Aorta (tissue), 5 donors: ENCODE results near the gene DERL3. TPM values are rescaled to one million over a fixed set of nuclear protein-coding genes. Genes with fewer than 3 reads are reported as not detected.
A peak's percentile ranks its signal among the peaks of the same experiment; 100 is the strongest.

Source experiments
- ATAC-seq: fragments of 200-7000 bp; cut with Tn5 transposase; one replicate; pipeline ENCODE4 v1.9.1; 2022; ENCODE audit warnings: moderate library complexity; ENCODE audit not compliant: low FRiP score
- DNase-seq, 2 donors: peaks; one replicate each; pipeline ENCODE4 v3.0.0-alpha.2; 2020
- H3K27ac ChIP-seq, 2 donors: one replicate each; pipeline ENCODE4 v1.5.1; 2013; ENCODE audit warnings: low read length in 2 of 2, mild to moderate bottlenecking in 2 of 2, moderate library complexity in 2 of 2, control low read depth in 1 of 2, inconsistent platforms in 1 of 2, low read depth in 1 of 2
- H3K27me3 ChIP-seq, 2 donors: one replicate each; pipeline ENCODE4 v1.6.1; 2013; ENCODE audit warnings: control low read depth in 1 of 2, low read length in 1 of 2, mild to moderate bottlenecking in 1 of 2, moderate library complexity in 1 of 2; ENCODE audit not compliant: insufficient read depth in 2 of 2, control insufficient read depth in 1 of 2
- H3K36me3 ChIP-seq, 2 donors: one replicate each; pipeline ENCODE4 v1.6.1; 2013; ENCODE audit warnings: control low read depth in 1 of 2, low read length in 1 of 2, mild to moderate bottlenecking in 1 of 2; ENCODE audit not compliant: insufficient read depth in 2 of 2, control insufficient read depth in 1 of 2
- H3K4me1 ChIP-seq, 2 donors: one replicate each; pipeline ENCODE4 v1.6.1; 2013; ENCODE audit warnings: low read length in 2 of 2, control low read depth in 1 of 2, mild to moderate bottlenecking in 1 of 2, moderate library complexity in 1 of 2; ENCODE audit not compliant: insufficient read depth in 2 of 2, control insufficient read depth in 1 of 2
- H3K4me3 ChIP-seq, 2 donors: one replicate each; pipeline ENCODE4 v1.5.1; 2013; ENCODE audit warnings: low read length in 2 of 2, control low read depth in 1 of 2, mild to moderate bottlenecking in 1 of 2
- H3K9me3 ChIP-seq: one replicate; pipeline ENCODE4 v1.6.1; 2013; ENCODE audit warnings: mild to moderate bottlenecking, low read length; ENCODE audit not compliant: control insufficient read depth
- WGBS, 2 donors: extraction: QIAGEN DNeasy Blood & Tissue Kit; methylation state at CpG; one replicate each; pipeline ENCODE4 v1.1.7; 2013; 5-methylcytosine and 5-hydroxymethylcytosine counted together
- intact Hi-C, 2 donors: fragments of 100-400 bp; cut with DNase I; formaldehyde crosslinking; loops; one replicate each; pipeline versions ENCODE4 v1.14.2 to v1.15.0; 2022
- polyA plus RNA-seq, 2 donors: library from polyadenylated mRNA; stranded (reverse); fragments of 200-250 nt; gene quantifications; one replicate each; pipeline ENCODE4 v1.2.3, GENCODE V29; 2013
- total RNA-seq, 2 donors: library from RNA; stranded (reverse); fragmentation: NEBNext Ultra II Directional; extraction: Animal tissue kit (Norgen Biotek cat#: 25700); gene quantifications; one replicate each; pipeline ENCODE4 v1.2.1, GENCODE V29; 2021
- donor health status: healthy with polysubstance abuse.
- donor health status: Bipolar disorder and iron deficiency.
- donor health status: DM: no; HTN: no; CAD: no.
- donor health status: DM: no; HTN: no; CAD: no.
- donor health status: DM: yes; HTN: yes; CAD: no.

DERL3 gene
- total and polyA plus RNA-seq, 4 donors = 1.4 to 6.1 (median 2.9) TPM

GRCh38 chr22:23849009-23850006, 10.5 kb upstream of the DERL3 start:
- H3K36me3 ChIP-seq = no peaks in the 10 kb centered on the region
- no peak overlapping the region for H3K27ac ChIP-seq
- no peaks in the 10 kb centered on the region for H3K9me3 ChIP-seq
- 24 to 25% methylated on average over 59 to 62 of the region's 62 CpGs for WGBS, 2 donors
- peak; percentile 86 to 96 for DNase-seq
- peak; percentile 94 for ATAC-seq
- no peaks in the 10 kb centered on the region for H3K4me1 ChIP-seq
- no peak overlapping the region for H3K4me3 ChIP-seq
- H3K27me3 ChIP-seq = no peaks in the 10 kb centered on the region
- intact Hi-C loops = loop anchor here (2.0 to 5.0 kb wide), 3 partner anchors 81 to 307 kb away; partner anchors contain the start of gene CHCHD10 (in 1 of the 2)

DNA sequence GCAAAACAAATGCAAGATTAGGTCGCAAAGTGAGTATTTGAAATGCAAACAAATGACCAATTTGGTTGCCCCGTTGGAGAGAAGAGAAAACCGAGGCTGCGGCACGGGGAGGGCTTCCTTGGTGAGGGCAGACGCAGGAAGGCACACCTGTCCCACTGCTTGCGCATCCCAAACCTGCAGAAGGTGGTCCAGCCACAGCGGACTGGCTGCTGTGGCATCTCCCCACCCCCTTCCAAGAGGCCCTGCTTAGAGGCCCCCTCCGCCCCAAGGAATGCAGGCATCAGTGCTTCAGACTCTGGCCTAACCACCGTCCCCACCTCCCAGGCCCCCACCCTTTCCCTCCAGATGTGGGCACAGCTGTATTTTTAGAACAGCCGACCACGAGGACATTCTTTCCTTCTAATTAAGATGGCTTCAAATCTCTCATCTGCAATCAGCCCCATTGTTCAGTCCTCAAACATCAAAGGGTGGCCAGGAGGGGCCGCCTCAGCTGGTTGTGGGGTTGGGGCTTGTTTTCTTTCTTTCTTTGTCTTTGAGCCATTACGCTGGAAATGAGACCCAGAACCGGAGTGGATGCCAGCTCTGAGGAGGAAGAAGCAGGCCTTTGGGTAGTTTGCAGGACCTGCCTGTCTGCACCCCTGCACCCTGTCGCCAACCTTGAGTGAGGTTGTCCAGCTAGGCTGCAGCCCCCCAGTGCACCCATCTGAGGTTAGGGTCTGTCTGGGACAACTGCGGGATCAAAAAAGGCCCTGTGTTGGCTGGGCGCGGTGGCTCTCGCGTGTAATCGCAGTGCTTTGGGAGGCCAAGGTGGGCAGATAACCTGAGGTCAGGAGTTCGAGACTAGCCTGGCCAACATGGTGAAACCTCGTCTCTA, 9.4 kb upstream of the DERL3 start:
- Histone ChIP-seq H3K4me3 (no peak overlapping the region), H3K27me3 (no peaks in the 10 kb centered on the region), H3K9me3 (no peaks in the 10 kb centered on the region), H3K27ac (no peak overlapping the region), H3K4me1 (no peaks in the 10 kb centered on the region), H3K36me3 (no peaks in the 10 kb centered on the region)
- WGBS, 2 donors = 78 to 80% methylated on average over 24 of the region's 24 CpGs
- DNase-seq = no peak
- intact Hi-C loops = loop anchor here (2.0 to 5.0 kb wide), 3 partner anchors 79 to 306 kb away; partner anchors contain the start of gene CHCHD10 (in 1 of the 2)
- no peak for ATAC-seq

DNA sequence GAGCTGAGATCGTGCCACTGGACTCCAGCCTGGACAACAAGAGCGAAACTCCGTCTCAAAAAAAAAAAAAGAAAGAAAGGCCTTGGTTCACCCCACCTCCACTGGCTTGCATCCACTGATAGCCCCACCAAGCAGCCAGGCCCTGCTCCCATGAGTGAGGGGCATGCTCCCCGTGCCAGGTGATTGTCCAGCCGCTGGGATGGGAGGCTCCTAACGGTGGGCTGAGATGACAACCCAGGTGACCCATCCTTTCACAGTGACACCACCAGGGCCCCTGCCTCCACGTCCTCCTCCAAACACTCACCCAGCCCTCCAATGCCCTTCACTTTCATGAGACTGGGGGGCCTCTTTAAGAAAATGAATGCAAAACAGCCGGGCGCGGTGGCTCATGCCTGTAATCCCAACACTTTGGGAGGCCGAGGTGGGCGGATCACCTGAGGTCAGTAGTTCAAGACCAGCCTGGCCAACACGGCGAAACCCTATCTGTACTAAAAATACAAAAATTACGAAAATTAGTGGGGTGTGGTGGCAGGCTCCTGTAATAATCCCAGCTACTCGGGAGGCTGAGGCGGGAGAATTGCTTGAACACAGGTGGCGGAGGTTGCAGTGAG, 8.6 kb upstream of the DERL3 start:
- DNase-seq (no peak), ATAC-seq (no peak)
- 86 to 91% methylated on average over 18 of the region's 18 CpGs for WGBS, 2 donors
- Histone ChIP-seq H3K9me3 (no peaks in the 10 kb centered on the region), H3K27ac (no peak overlapping the region), H3K27me3 (no peaks in the 10 kb centered on the region), H3K4me1 (no peaks in the 10 kb centered on the region), H3K4me3 (no peak overlapping the region), H3K36me3 (no peaks in the 10 kb centered on the region)
- intact Hi-C loops = loop anchor here (5.0 kb wide), 2 partner anchors 80 to 305 kb away; partner anchors contain the start of gene CHCHD10 (in 1 of the 2)

DNA sequence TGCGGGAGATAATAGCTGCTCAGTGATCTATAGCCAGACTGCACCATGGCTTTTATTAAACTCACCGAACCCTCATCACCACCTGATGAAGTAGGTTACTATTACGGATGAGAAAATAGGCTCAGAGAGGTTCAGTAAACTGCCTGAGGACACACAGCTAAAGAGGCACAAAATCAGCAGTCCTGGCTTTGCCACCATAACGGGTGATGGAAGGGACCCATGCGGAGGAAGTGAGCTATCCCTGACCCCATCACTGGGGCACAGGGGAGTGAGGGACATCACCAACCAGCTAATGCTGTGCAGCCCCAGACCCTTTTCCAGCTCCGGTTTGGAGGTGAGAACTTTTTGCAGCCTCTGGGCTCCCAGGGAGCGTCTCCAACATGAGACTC, 7.3 kb upstream of the DERL3 start:
- H3K4me1 ChIP-seq = no peaks in the 10 kb centered on the region
- no peak overlapping the region for H3K27ac ChIP-seq
- intact Hi-C loops = loop anchor here (5.0 kb wide), 2 partner anchors 79 to 304 kb away; partner anchors contain the start of gene CHCHD10 (in 1 of the 2)
- no peaks in the 10 kb centered on the region for H3K27me3 ChIP-seq
- DNase-seq = no peak
- H3K36me3 ChIP-seq = no peaks in the 10 kb centered on the region
- 81 to 86% methylated on average over 7 of the region's 7 CpGs for WGBS, 2 donors
- no peaks in the 10 kb centered on the region for H3K9me3 ChIP-seq
- no peak overlapping the region for H3K4me3 ChIP-seq
- no peak for ATAC-seq

DNA sequence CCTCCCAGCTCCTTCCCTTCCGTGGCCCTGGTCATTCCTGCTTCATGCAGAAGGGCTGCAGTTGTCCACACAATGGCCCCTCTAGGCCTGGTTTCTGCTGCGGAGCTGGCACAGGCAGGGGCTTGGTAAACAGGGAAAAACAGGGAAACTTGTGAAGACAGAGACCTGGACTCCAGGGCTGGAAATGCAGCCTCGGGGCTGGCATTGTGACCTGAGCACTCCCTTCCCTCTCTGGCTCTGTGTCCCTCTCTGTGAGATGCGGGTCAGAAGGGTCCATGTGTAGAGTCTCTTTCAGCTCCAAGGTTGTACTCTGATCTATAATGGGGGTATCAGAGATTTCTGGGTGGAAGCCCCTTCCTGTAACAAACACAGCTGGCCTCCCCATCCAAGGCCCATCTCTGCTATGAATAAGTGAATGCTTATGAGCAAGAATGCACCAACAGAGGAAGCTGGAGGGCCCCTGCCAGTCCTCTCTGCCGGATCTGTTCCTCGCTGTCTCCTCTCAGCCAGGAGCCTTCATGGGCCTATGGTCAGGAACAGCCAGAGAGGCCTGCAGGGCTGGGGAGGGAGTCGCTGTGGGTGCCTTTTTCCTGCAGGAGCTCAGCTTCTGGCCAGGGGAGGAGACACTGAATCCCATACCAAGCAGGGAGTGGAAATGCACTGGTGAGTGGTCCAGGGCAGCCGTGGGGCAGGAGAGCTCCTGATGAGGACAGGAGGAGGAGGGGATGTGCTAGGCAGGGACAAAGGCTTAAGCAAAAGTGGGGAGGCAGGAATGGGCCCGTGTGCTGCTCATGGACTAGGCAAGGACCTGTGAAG, 6.7 kb upstream of the DERL3 start:
- no peak overlapping the region for H3K4me3 ChIP-seq
- intact Hi-C loops = loop anchor here (5.0 kb wide), 2 partner anchors 78 to 303 kb away; partner anchors contain the start of gene CHCHD10 (in 1 of the 2)
- no peak overlapping the region for H3K27ac ChIP-seq
- H3K36me3 ChIP-seq = no peaks in the 10 kb centered on the region
- no peak for DNase-seq
- H3K27me3 ChIP-seq = no peaks in the 10 kb centered on the region
- no peaks in the 10 kb centered on the region for H3K9me3 ChIP-seq
- no peaks in the 10 kb centered on the region for H3K4me1 ChIP-seq
- ATAC-seq = no peak
- WGBS, 2 donors = 71 to 72% methylated on average over 9 of the region's 9 CpGs

- H3K36me3 ChIP-seq = no peaks in the 10 kb centered on the region
- 83 to 90% methylated on average over 8 of the region's 8 CpGs for WGBS, 2 donors
- no peaks in the 10 kb centered on the region for H3K4me1 ChIP-seq
- DNase-seq (no peak), ATAC-seq (no peak)
- H3K4me3 ChIP-seq = no peak overlapping the region
- H3K27ac ChIP-seq = no peak overlapping the region
- no peaks in the 10 kb centered on the region for H3K9me3 ChIP-seq
- H3K27me3 ChIP-seq = no peaks in the 10 kb centered on the region
- intact Hi-C loops = loop anchor here (5.0 kb wide), 2 partner anchors 77 to 302 kb away; partner anchors contain the start of gene CHCHD10 (in 1 of the 2)
Observed at GRCh38 chr22:23844739-23845202, 6.0 kb upstream of the DERL3 start.

- Histone ChIP-seq H3K27me3 (no peaks in the 10 kb centered on the region), H3K4me1 (no peaks in the 10 kb centered on the region), H3K36me3 (no peaks in the 10 kb centered on the region), H3K9me3 (no peaks in the 10 kb centered on the region), H3K4me3 (no peak overlapping the region), H3K27ac (no peak overlapping the region)
- WGBS, 2 donors = 93 to 97% methylated on average over 4 of the region's 4 CpGs
- no peak for ATAC-seq
- intact Hi-C loops = no loop called here
- no peak for DNase-seq
Observed at GRCh38 chr22:23842599-23842998, 3.8 kb upstream of the DERL3 start.
